ENCODE results near the gene UNC13B. TPM values are rescaled to one million over a fixed set of nuclear protein-coding genes. Genes with fewer than 3 reads are reported as not detected.

Gene UNC13B
- total and polyA plus RNA-seq, 2 of the 8 experiments (the other 6 are each of a cell fraction or from before 2014, with no cell fraction given), result 23.1 to 51.7 TPM

- Histone ChIP-seq H3K36me3 (ENCODE audit: control insufficient read depth in 2 of 4, insufficient read depth in 4 of 4, low read length in 3 of 4) (no peaks in the 10 kb centered on the region), H2AFZ (ENCODE audit: low read length) (no peak overlapping the region), H2BK5ac (ENCODE audit: low read depth, low read length) (no peak overlapping the region), H4K91ac (replicated peaks; ENCODE audit: insufficient read length, low read length) (no peak overlapping the region), H4K8ac (ENCODE audit: extremely low read depth, insufficient read depth, low read length) (no peak overlapping the region), H2BK120ac (replicated peaks; ENCODE audit: low read depth, low read length) (no peak overlapping the region), H3K23me2 (ENCODE audit: low read depth, low read length) (no peaks in the 10 kb centered on the region), H3K79me1 (ENCODE audit: low read depth, low read length) (no peaks in the 10 kb centered on the region), H3K4ac (replicated peaks; ENCODE audit: insufficient read length, low read depth, low read length) (no peak overlapping the region), H2BK20ac (ENCODE audit: low read length) (no peak overlapping the region), H3K9me3 (ENCODE audit: insufficient read depth in 2 of 2, low read depth in 1 of 2, low read length in 1 of 2) (no peaks in the 10 kb centered on the region), H3K79me2 (ENCODE audit: control insufficient read depth in 1 of 2, insufficient read depth in 2 of 2, low read length in 2 of 2) (no peaks in the 10 kb centered on the region), H2BK15ac (ENCODE audit: low read length) (no peak overlapping the region), H4K20me1 (replicated peaks in 1 of 2; ENCODE audit: control insufficient read depth in 1 of 2, insufficient read depth in 2 of 2, low read length in 2 of 2) (no peaks in the 10 kb centered on the region), H3K14ac (ENCODE audit: insufficient read length) (no peak overlapping the region), H3K27ac (ENCODE audit: low read depth, low read length) (no peak overlapping the region), H3K27me3 (replicated peaks in 1 of 4; ENCODE audit: control insufficient read depth in 3 of 4, extremely low read depth in 1 of 4, insufficient read depth in 3 of 4, low read length in 3 of 4) (no peaks in the 10 kb centered on the region), H3K4me3 (ENCODE audit: extremely low read depth in 1 of 4, insufficient read depth in 2 of 4, low read depth in 3 of 4, low read length in 4 of 4) (no peak overlapping the region), H3K4me1 (replicated peaks in 1 of 4; ENCODE audit: control insufficient read depth in 3 of 4, insufficient read depth in 4 of 4, low read length in 3 of 4) (no peaks in the 10 kb centered on the region), H2AK5ac (ENCODE audit: low read depth, low read length) (no peak overlapping the region), H3K23ac (ENCODE audit: insufficient read length) (no peak overlapping the region), H2BK12ac (ENCODE audit: low read depth, low read length) (no peak overlapping the region), H3K18ac (ENCODE audit: extremely low read depth, low read length) (no peak overlapping the region), H3K9ac (replicated peaks in 1 of 4; ENCODE audit: extremely low read depth in 1 of 4, low read depth in 3 of 4, low read length in 3 of 4) (no peak overlapping the region), H4K5ac (ENCODE audit: insufficient read length, low read depth, low read length) (no peak overlapping the region), H3K4me2 (ENCODE audit: insufficient read depth in 1 of 2, low read depth in 2 of 2, low read length in 2 of 2) (no peak overlapping the region), H3K56ac (replicated peaks; ENCODE audit: insufficient read length, low read depth, low read length) (no peak overlapping the region)
- FAIRE-seq (no peak), DNase-seq (ENCODE audit: low read depth in 1 of 2, low spot score in 2 of 2) (no peak)
- TF ChIP-seq KDM1A (IDR thresholded peaks at IDR 0.05; ENCODE audit: borderline replicate concordance, low read length) (no peak), SP2 (IDR thresholded peaks at IDR 0.05; ENCODE audit: low read length) (no peak), EP300 (IDR thresholded peaks at IDR 0.05; ENCODE audit: borderline replicate concordance in 1 of 2, low read depth in 2 of 2, low read length in 2 of 2) (no peak), SIRT6 (IDR thresholded peaks at IDR 0.05; ENCODE audit: low read length) (no peak), ATF2 (IDR thresholded peaks at IDR 0.05; ENCODE audit: low read length) (no peak), BACH1 (IDR thresholded peaks at IDR 0.05; ENCODE audit: low read length) (no peak), CHD2 (IDR thresholded peaks at IDR 0.05; ENCODE audit: low read length) (no peak)
- ChIA-PET CTCF (ENCODE audit: partially characterized antibody) (interaction anchor here (1.3 to 2.1 kb wide), 6 partner anchors 9 to 42 kb away, joined by 3 to 8 read pairs (median 4); no protein-coding TSS in a partner anchor), POLR2A (ENCODE audit: partially characterized antibody) (interaction anchor here (0.8 kb wide), 1 partner anchor 53 kb away, joined by 3 read pairs; the partner anchor contains the start of gene RUSC2)
- WGBS, 2 experiments (ENCODE audit: extremely low coverage in 1 of 2, insufficient coverage in 1 of 2, insufficient read length in 1 of 2, insufficient replicate concordance in 2 of 2, low coverage in 1 of 2, low lambda C conversion rate in 2 of 2, missing lambda C conversion rate in 1 of 2), result 74% methylated on average over 1 of the region's 1 CpG; no CpG with 5 or more reads in 1 of the 2 experiments
Measured at GRCh38 chr9:35436933-35437332, 275.1 kb downstream of the UNC13B start.
